HepG2 (cell line): ENCODE results near the gene VILL. TPM values are rescaled to one million over a fixed set of nuclear protein-coding genes. Genes with fewer than 3 reads are reported as not detected.
A peak's percentile ranks its signal among the peaks of the same experiment; 100 is the strongest.

ENCODE experiments used
- ATAC-seq: fragments of 200-7000 bp; cut with Tn5 transposase; 3 replicates; pipeline ENCODE4 v1.9.1; 2020; ENCODE audit warnings: mild to moderate bottlenecking, moderate library complexity
- BruUV-seq: library from RNA; stranded (reverse); fragments of 400-500 nt; replicated peaks from 2 replicates; lab custom pipeline; 2021; lab: Mats Ljungman, UMichigan
- CTCF ChIA-PET: fragments of 300-600 bp; formaldehyde crosslinking; extraction: SDS; loops from one replicate; lab custom pipeline; 2021; ENCODE audit warnings: low total read pairs, inconsistent platforms, low intra/inter-chr PET ratio; lab: Yijun Ruan, JAX
- POLR2A ChIA-PET: fragments of 350-600 bp; sonication (Branson Sonifier 250); formaldehyde crosslinking; loops from one replicate; lab custom pipeline; 2020; ENCODE audit warnings: antibody characterized with exemption, inconsistent platforms; lab: Yijun Ruan, JAX
- DNase-seq: peaks from one replicate; pipeline ENCODE4 v3.0.0-alpha.2; 2015; ENCODE audit warnings: low spot score
- FAIRE-seq: peaks from 3 replicates; lab custom pipeline; 2011; peaks lifted over from hg19 to GRCh38; lab: Jason Lieb, UNC
- H2AFZ ChIP-seq: one replicate; pipeline ENCODE4 v1.6.1; 2011; ENCODE audit warnings: low read length, inconsistent platforms
- H3K27ac ChIP-seq: fragments of 300-600 bp; 3 replicates; pipeline ENCODE4 v1.8.0; 2011; ENCODE audit warnings: mixed run types, mild to moderate bottlenecking, mixed read lengths, low read length, inconsistent platforms; ENCODE audit not compliant: insufficient read depth; ENCODE audit errors: extremely low read length
- H3K27me3 ChIP-seq, 2 experiments: fragments of 200-600 bp in 1 of 2; 2 replicates in 1 of 2; 3 replicates in 1 of 2; pipeline versions ENCODE4 v1.6.0 to v1.8.0; 2011; ENCODE audit warnings: low read length in 2 of 2, mild to moderate bottlenecking in 2 of 2, moderate library complexity in 2 of 2, inconsistent platforms in 1 of 2; ENCODE audit not compliant: insufficient read depth in 2 of 2, control insufficient read depth in 1 of 2
- H3K36me3 ChIP-seq, 2 experiments: fragments of 200-600 bp in 1 of 2; replicated peaks in 1 of 2; 2 replicates in 1 of 2; 3 replicates in 1 of 2; pipeline versions ENCODE4 v1.5.1 to v1.8.0; 2011; ENCODE audit warnings: low read length in 2 of 2, inconsistent platforms in 1 of 2; ENCODE audit not compliant: insufficient read depth in 2 of 2, control insufficient read depth in 1 of 2
- H3K4me1 ChIP-seq: 2 replicates; pipeline ENCODE4 v1.5.1; 2012; ENCODE audit warnings: low read length, inconsistent platforms; ENCODE audit not compliant: insufficient read depth
- H3K4me2 ChIP-seq: 2 replicates; pipeline ENCODE4 v1.6.0; 2011; ENCODE audit warnings: low read depth, low read length, inconsistent platforms
- H3K4me3 ChIP-seq, 3 experiments: fragments of 200-600 bp in 1 of 3; sonication (generic), shearing (Covaris generic) in 1 of 3; replicated peaks in 1 of 3; 2 replicates each; pipeline ENCODE4 v1.5.1; 2011 to 2016; ENCODE audit warnings: low read length in 3 of 3, inconsistent platforms in 2 of 3, low read depth in 2 of 3, mild to moderate bottlenecking in 2 of 3, control low read depth in 1 of 3, mixed read lengths in 1 of 3; ENCODE audit not compliant: insufficient read depth in 1 of 3
- H3K79me2 ChIP-seq: one replicate; pipeline ENCODE4 v1.6.1; 2011; ENCODE audit warnings: low read length, inconsistent platforms; ENCODE audit not compliant: insufficient read depth
- H3K9ac ChIP-seq: 2 replicates; pipeline ENCODE4 v1.6.0; 2011; ENCODE audit warnings: mild to moderate bottlenecking, low read depth, low read length, inconsistent platforms; ENCODE audit not compliant: insufficient read depth
- H3K9me3 ChIP-seq: 2 replicates; pipeline ENCODE4 v1.5.1; 2012; ENCODE audit warnings: mild to moderate bottlenecking, low read length
- H4K20me1 ChIP-seq: 2 replicates; pipeline ENCODE4 v1.6.0; 2011; ENCODE audit warnings: inconsistent platforms, mild to moderate bottlenecking, low read length, moderate library complexity; ENCODE audit not compliant: insufficient read depth
- AGO2 ChIP-seq: fragments of 200-400 bp; formaldehyde crosslinking; optimal IDR thresholded peaks from 2 replicates; pipeline ENCODE3; 2017; ENCODE audit warnings: mild to moderate bottlenecking, low read depth, low read length, moderate library complexity
- GATAD1 ChIP-seq: IDR thresholded peaks from 2 replicates; pipeline ENCODE4 v1.6.1; 2016; ENCODE audit warnings: missing genetic modification reagents, missing compliant biosample characterization
- RBFOX2 ChIP-seq: fragments of 200-400 bp; formaldehyde crosslinking; IDR thresholded peaks from 2 replicates; pipeline ENCODE4 v1.6.1; 2017; ENCODE audit warnings: low read depth, mild to moderate bottlenecking, low read length
- RFX3 ChIP-seq: IDR thresholded peaks from 2 replicates; pipeline ENCODE4 v1.6.1; 2016; ENCODE audit warnings: missing biosample characterization, missing genetic modification reagents
- SALL2 ChIP-seq: sonication (generic); formaldehyde crosslinking; IDR thresholded peaks from 2 replicates; pipeline ENCODE4 v1.8.1; 2023; ENCODE audit warnings: mild to moderate bottlenecking, missing genetic modification reagents, inconsistent platforms
- SAP130 ChIP-seq: IDR thresholded peaks from 2 replicates; pipeline ENCODE4 v1.6.1; 2016; ENCODE audit warnings: low read depth
- TMF1 ChIP-seq: sonication (generic); formaldehyde crosslinking; IDR thresholded peaks from 2 replicates; pipeline ENCODE4 v1.8.1; 2022; ENCODE audit warnings: low read depth, missing genetic modification reagents
- ZNF205 ChIP-seq: IDR thresholded peaks from 2 replicates; pipeline ENCODE4 v1.6.1; 2018; ENCODE audit warnings: missing biosample characterization, missing genetic modification reagents
- WGBS: methylation state at CpG from one replicate; pipeline ENCODE4 v1.1.6; 2017; ENCODE audit warnings: low lambda C conversion rate; 5-methylcytosine and 5-hydroxymethylcytosine counted together
- in situ Hi-C: cut with HindIII; loops from 2 replicates; pipeline ENCODE4 v1.10.0; 2017; ENCODE audit warnings: low pct_unique_long_range_greater_than_20kb; ENCODE audit not compliant: extremely low pct_ligation_motif_present
- intact Hi-C: fragments of 100-400 bp; cut with micrococcal nuclease; formaldehyde crosslinking; loops from one replicate; pipeline ENCODE4 v1.10.0; 2022; ENCODE audit not compliant: unreplicated experiment
- polyA plus RNA-seq, 8 experiments: library from polyadenylated mRNA; depleted of rRNA in 3 of 8; stranded (reverse) in 7 of 8; unstranded in 1 of 8; fragments of >200 nt; fragmentation: Illumina TruSeq in 4 of 8; extraction: Trizol in 4 of 8; gene quantifications; 2 replicates each; pipeline versions ENCODE4 v1.2.1 to v1.2.3, GENCODE V29; 2011 to 2016; ENCODE audit warnings: low read depth in 4 of 8, missing spikeins in 1 of 8, mixed read lengths in 1 of 8; ENCODE audit not compliant: insufficient read depth in 1 of 8
- total RNA-seq, 5 experiments: library from RNA; depleted of rRNA; stranded (reverse); fragments of >200 nt; fragmentation: Illumina TruSeq; extraction: Trizol; gene quantifications; 2 replicates each; pipeline ENCODE4 v1.2.3, GENCODE V29; 2016; ENCODE audit warnings: low read depth in 1 of 5
- TF ChIP-seq, protein P1 (sequence below): sonication (generic); formaldehyde crosslinking; IDR thresholded peaks from 2 replicates; pipeline ENCODE4 v1.4.0; 2020; ENCODE audit warnings: mild to moderate bottlenecking, missing genetic modification reagents, borderline replicate concordance
- TF ChIP-seq, protein P2 (sequence below): sonication (generic); formaldehyde crosslinking; IDR thresholded peaks from 2 replicates; pipeline ENCODE4 v1.8.0; 2022; ENCODE audit warnings: missing genetic modification reagents, mild to moderate bottlenecking, inconsistent platforms, borderline replicate concordance
- TF ChIP-seq, protein P3 (sequence below): IDR thresholded peaks from 2 replicates; pipeline ENCODE4 v1.6.1; 2016
- TF ChIP-seq, protein P4 (sequence below): sonication (generic); formaldehyde crosslinking; IDR thresholded peaks from 2 replicates; pipeline ENCODE4 v1.8.1; 2023; ENCODE audit warnings: mild to moderate bottlenecking, moderate library complexity, missing genetic modification reagents

Gene VILL
- total and polyA plus RNA-seq, 2 of the 13 experiments (the other 11 are each of a cell fraction or from before 2014, with no cell fraction given) = 3.2 to 5.3 TPM

DNA sequence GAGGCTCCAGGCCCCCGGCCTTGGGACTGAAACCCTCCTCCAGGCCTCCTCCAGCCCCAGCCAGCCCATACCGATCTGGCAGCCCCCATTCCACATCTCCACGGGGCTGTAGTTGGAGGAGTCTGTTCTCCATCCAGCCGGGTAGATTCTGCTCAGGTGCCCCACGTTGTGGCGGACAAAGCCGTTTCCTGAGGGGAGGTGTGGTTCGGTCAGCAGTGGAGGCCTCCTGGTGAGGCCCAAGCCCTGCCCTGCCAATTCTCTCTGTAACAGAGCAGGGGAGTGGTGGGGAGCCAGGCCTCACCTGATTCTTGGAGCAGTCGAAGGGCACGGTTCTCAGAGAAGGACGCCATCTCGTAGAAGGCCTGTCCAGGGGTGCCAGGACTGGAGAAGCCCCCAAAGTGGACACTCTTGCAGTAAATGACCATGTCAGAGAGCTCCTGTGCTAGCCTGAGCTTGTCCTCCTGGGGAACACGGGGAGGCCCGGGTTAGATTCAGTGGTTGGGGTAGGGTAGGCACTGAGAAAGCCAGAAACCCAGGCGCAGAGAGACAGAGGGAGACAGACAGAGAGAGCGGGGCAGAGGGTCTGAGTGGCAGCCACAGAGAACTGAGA, 18.5 kb downstream of the VILL start (continued):
- TF ChIP-seq, protein P1, sequence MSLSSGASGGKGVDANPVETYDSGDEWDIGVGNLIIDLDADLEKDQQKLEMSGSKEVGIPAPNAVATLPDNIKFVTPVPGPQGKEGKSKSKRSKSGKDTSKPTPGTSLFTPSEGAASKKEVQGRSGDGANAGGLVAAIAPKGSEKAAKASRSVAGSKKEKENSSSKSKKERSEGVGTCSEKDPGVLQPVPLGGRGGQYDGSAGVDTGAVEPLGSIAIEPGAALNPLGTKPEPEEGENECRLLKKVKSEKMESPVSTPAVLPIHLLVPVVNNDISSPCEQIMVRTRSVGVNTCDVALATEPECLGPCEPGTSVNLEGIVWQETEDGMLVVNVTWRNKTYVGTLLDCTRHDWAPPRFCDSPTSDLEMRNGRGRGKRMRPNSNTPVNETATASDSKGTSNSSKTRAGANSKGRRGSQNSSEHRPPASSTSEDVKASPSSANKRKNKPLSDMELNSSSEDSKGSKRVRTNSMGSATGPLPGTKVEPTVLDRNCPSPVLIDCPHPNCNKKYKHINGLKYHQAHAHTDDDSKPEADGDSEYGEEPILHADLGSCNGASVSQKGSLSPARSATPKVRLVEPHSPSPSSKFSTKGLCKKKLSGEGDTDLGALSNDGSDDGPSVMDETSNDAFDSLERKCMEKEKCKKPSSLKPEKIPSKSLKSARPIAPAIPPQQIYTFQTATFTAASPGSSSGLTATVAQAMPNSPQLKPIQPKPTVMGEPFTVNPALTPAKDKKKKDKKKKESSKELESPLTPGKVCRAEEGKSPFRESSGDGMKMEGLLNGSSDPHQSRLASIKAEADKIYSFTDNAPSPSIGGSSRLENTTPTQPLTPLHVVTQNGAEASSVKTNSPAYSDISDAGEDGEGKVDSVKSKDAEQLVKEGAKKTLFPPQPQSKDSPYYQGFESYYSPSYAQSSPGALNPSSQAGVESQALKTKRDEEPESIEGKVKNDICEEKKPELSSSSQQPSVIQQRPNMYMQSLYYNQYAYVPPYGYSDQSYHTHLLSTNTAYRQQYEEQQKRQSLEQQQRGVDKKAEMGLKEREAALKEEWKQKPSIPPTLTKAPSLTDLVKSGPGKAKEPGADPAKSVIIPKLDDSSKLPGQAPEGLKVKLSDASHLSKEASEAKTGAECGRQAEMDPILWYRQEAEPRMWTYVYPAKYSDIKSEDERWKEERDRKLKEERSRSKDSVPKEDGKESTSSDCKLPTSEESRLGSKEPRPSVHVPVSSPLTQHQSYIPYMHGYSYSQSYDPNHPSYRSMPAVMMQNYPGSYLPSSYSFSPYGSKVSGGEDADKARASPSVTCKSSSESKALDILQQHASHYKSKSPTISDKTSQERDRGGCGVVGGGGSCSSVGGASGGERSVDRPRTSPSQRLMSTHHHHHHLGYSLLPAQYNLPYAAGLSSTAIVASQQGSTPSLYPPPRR (CRISPR knock-in tag) = no peak
- TF ChIP-seq, all 625 proteins: peak for 0

DNA sequence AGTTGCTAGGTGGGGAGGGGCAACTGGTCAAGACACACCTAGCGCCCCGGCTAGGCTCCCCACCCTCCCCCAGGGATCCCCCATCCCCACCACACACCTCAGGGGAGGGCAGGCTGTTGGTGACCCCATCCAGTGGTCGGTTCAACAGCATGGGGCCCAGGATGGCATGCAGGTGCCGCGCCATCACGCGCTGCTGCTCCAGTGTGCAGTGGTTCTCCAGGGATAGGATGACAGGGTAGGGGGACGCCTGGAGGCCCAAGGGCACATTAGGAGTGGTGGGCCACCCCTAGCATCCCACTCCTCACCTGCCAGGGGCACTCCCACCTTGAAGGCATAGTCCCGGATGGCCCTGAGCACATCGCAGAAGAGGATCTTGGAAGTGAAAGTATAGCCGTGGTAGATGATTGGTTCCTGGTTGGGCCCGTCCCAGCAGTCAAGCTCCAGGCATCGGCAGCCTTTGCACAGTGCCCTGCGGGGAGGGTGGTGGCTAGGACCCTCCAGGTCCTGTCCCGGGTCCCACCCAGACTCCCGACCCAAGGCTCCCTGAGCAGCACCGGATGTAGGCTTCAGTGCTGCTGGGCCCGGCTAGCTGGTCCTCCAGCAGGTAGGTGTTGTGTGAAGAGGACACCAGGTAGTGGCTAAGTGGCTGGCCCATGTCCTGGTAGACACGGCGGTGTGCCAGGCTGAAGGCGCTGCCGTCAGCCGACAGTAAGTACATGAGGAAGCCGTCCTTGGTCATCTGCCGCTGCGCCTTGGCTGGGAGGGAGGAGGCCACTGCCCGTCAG, 19.4 kb downstream of the VILL start:
- intact Hi-C loops = no loop called here
- DNase-seq = no peak

More for the DNA sequence above, 19.4 kb downstream of the VILL start:
- no peak overlapping the region for H3K9ac ChIP-seq
- no peaks in the 10 kb centered on the region for H3K27me3 ChIP-seq
- H3K4me1 ChIP-seq = peaks cover 13% of the 10 kb centered on the region
- FAIRE-seq (no peak), ATAC-seq (no peak)
- no peaks in the 10 kb centered on the region for H3K79me2 ChIP-seq
- H3K4me3 ChIP-seq = no peak overlapping the region
- no TSS peak for BruUV-seq
- H3K4me2 ChIP-seq = no peak overlapping the region
- no peaks in the 10 kb centered on the region for H4K20me1 ChIP-seq
- CTCF ChIA-PET = no interaction called here
- no peaks in the 10 kb centered on the region; a peak in 2 of 5 replicates for H3K36me3 ChIP-seq
- no peaks in the 10 kb centered on the region for H3K9me3 ChIP-seq
- in situ Hi-C loops = no loop called here
- POLR2A ChIA-PET = no interaction called here
- TF ChIP-seq ZNF205 (CRISPR knock-in tag) (no peak), GATAD1 (CRISPR knock-in tag) (no peak), RBFOX2 (0 out of 2 replicates have a peak, but pooled peaks have one; percentile 28), AGO2 (peak; percentile 55), TMF1 (CRISPR knock-in tag) (no peak), RFX3 (CRISPR knock-in tag) (no peak), SALL2 (CRISPR knock-in tag) (no peak), SAP130 (CRISPR knock-in tag) (no peak)
- TF ChIP-seq, protein P2, sequence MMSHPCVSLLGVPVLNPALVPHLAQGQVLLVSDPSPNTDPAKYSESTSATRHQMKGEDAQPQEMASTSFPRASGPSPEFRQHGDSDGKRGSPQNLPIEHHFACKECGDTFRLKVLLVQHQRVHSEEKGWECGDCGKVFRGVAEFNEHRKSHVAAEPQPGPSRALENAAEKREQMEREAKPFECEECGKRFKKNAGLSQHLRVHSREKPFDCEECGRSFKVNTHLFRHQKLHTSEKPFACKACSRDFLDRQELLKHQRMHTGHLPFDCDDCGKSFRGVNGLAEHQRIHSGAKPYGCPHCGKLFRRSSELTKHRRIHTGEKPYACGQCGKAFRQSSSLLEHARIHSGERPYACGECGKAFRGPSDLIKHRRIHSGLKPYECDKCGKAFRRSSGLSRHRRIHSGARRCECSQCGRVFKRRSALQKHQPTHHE (CRISPR knock-in tag) = no peak
- TF ChIP-seq, protein P3, sequence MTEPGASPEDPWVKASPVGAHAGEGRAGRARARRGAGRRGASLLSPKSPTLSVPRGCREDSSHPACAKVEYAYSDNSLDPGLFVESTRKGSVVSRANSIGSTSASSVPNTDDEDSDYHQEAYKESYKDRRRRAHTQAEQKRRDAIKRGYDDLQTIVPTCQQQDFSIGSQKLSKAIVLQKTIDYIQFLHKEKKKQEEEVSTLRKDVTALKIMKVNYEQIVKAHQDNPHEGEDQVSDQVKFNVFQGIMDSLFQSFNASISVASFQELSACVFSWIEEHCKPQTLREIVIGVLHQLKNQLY (CRISPR knock-in tag) = no peak
- TF ChIP-seq, protein P4, sequence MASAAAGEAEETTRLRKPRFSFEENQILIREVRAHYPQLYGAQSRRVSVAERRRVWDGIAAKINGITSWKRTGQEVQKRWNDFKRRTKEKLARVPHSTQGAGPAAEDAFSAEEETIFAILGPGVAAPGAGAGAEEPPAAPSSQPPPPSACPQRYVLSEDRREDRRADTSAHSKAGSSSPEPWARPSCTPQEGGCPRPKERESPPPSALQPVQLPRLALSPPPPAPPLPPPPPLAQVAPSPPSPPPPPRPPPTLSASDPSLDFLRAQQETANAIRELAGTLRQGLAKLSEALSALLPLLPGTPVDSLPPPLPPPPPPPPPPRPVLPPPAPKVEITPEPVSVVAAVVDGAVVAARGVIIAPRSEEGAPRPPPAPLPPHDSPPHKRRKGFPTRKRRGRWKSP (CRISPR knock-in tag) = no peak
- no peak overlapping the region for H2AFZ ChIP-seq
- WGBS = 99% methylated on average over 14 of the region's 27 CpGs
- no peak overlapping the region for H3K27ac ChIP-seq
